Endothelial cell of umbilical vein (primary cell): ENCODE results near the gene SLC8A1. TPM values are rescaled to one million over a fixed set of nuclear protein-coding genes. Genes with fewer than 3 reads are reported as not detected.

ENCODE experiments used
- BruUV-seq: library from RNA; stranded (reverse); fragments of 400-500 nt; replicated peaks from 2 replicates; lab custom pipeline; 2021; lab: Mats Ljungman, UMichigan
- CTCF ChIA-PET: fragments of 300-600, 350-600 bp; sonication (Branson Sonifier 250); formaldehyde crosslinking; loops from one replicate; lab custom pipeline; 2021; ENCODE audit warnings: antibody characterized with exemption, inconsistent platforms; lab: Charles Lee
- POLR2A ChIA-PET: fragments of 300-600, 350-600 bp; sonication (Branson Sonifier 250); formaldehyde crosslinking; loops from one replicate; lab custom pipeline; 2021; ENCODE audit warnings: antibody characterized with exemption, inconsistent platforms; lab: Charles Lee
- DNase-seq: peaks from one replicate; pipeline ENCODE4 v3.0.0-alpha.2; 2011; ENCODE audit warnings: low read depth, low spot score
- FAIRE-seq: peaks from 2 replicates; lab custom pipeline; 2011; peaks lifted over from hg19 to GRCh38; lab: Jason Lieb, UNC
- H2AFZ ChIP-seq: 2 replicates; pipeline ENCODE4 v1.6.0; 2012; ENCODE audit warnings: low read depth, low read length, control low read depth, inconsistent platforms
- H3K27ac ChIP-seq: 2 replicates; pipeline ENCODE4 v1.5.1; 2011; ENCODE audit warnings: low read depth, mild to moderate bottlenecking, control low read depth, low read length, moderate library complexity; ENCODE audit not compliant: insufficient read depth
- H3K27me3 ChIP-seq, 2 experiments: 2 replicates each; pipeline versions ENCODE4 v1.6.0 to v1.6.1; 2011; ENCODE audit warnings: low read length in 2 of 2, mixed read lengths in 1 of 2; ENCODE audit not compliant: control insufficient read depth in 2 of 2, insufficient read depth in 2 of 2
- H3K36me3 ChIP-seq, 2 experiments: 2 replicates in 1 of 2; 3 replicates in 1 of 2; pipeline ENCODE4 v1.5.1; 2011; ENCODE audit warnings: low read length in 2 of 2, mild to moderate bottlenecking in 1 of 2, moderate library complexity in 1 of 2; ENCODE audit not compliant: control insufficient read depth in 2 of 2, insufficient read depth in 2 of 2; ENCODE audit errors: extremely low read depth in 1 of 2
- H3K4me1 ChIP-seq: 3 replicates; pipeline ENCODE4 v1.5.1; 2011; ENCODE audit warnings: mild to moderate bottlenecking, low read length; ENCODE audit not compliant: control insufficient read depth, insufficient read depth; ENCODE audit errors: extremely low read depth
- H3K4me2 ChIP-seq: 2 replicates; pipeline ENCODE4 v1.6.1; 2011; ENCODE audit warnings: low read length, control low read depth, mixed read lengths; ENCODE audit not compliant: insufficient read depth
- H3K4me3 ChIP-seq, 3 experiments: fragments of 200-600 bp in 1 of 3; sonication (generic), shearing (Covaris generic) in 1 of 3; replicated peaks in 1 of 3; 2 replicates each; pipeline ENCODE4 v1.5.1; 2011 to 2016; ENCODE audit warnings: control low read depth in 3 of 3, low read length in 3 of 3, mild to moderate bottlenecking in 2 of 3, inconsistent platforms in 1 of 3, low read depth in 1 of 3, moderate library complexity in 1 of 3; ENCODE audit not compliant: insufficient read depth in 1 of 3
- H3K79me2 ChIP-seq: 2 replicates; pipeline ENCODE4 v1.6.0; 2012; ENCODE audit warnings: low read length, inconsistent platforms; ENCODE audit not compliant: control insufficient read depth, insufficient read depth
- H3K9ac ChIP-seq: replicated peaks from 2 replicates; pipeline ENCODE3; 2011; ENCODE audit warnings: low read length, control low read depth; ENCODE audit not compliant: insufficient read depth; ENCODE audit errors: extremely low read depth
- H3K9me1 ChIP-seq: replicated peaks from 3 replicates; pipeline ENCODE4 v1.6.0; 2011; ENCODE audit warnings: mild to moderate bottlenecking, low read length; ENCODE audit not compliant: control insufficient read depth, insufficient read depth; ENCODE audit errors: extremely low read depth
- H3K9me3 ChIP-seq: replicated peaks from 2 replicates; pipeline ENCODE4 v1.5.1; 2012; ENCODE audit warnings: low read length, inconsistent platforms; ENCODE audit not compliant: control insufficient read depth, insufficient read depth
- H4K20me1 ChIP-seq: replicated peaks from 2 replicates; pipeline ENCODE3; 2011; ENCODE audit warnings: mild to moderate bottlenecking, low read length; ENCODE audit not compliant: control insufficient read depth, insufficient read depth; ENCODE audit errors: extremely low read depth
- EZH2 ChIP-seq: IDR thresholded peaks from 2 replicates; pipeline ENCODE4 v1.6.1; 2012; ENCODE audit warnings: borderline replicate concordance, low read depth, mild to moderate bottlenecking, moderate library complexity, low read length, inconsistent platforms; ENCODE audit not compliant: severe bottlenecking
- FOS ChIP-seq: IDR thresholded peaks from 2 replicates; pipeline ENCODE4 v1.6.1; 2011; ENCODE audit warnings: mild to moderate bottlenecking, low read length, moderate library complexity, borderline replicate concordance; ENCODE audit not compliant: insufficient read depth
- GATA2 ChIP-seq: IDR thresholded peaks from 2 replicates; pipeline ENCODE4 v1.7.0; 2011; ENCODE audit warnings: low read depth, mild to moderate bottlenecking, moderate library complexity, mixed read lengths, low read length; ENCODE audit not compliant: insufficient read length, insufficient read depth
- JUN ChIP-seq: IDR thresholded peaks from 2 replicates; pipeline ENCODE4 v1.6.1; 2011; ENCODE audit warnings: borderline replicate concordance, low read depth; ENCODE audit not compliant: insufficient read length, insufficient read depth
- MYC ChIP-seq: IDR thresholded peaks from one replicate; pipeline ENCODE4 v1.6.1; 2011; ENCODE audit warnings: mild to moderate bottlenecking, low read depth, low read length
- POLR2A ChIP-seq: IDR thresholded peaks from 2 replicates; pipeline ENCODE4 v1.6.1; 2012; ENCODE audit warnings: low read depth, mild to moderate bottlenecking, control low read depth, low read length
- POLR2AphosphoS5 ChIP-seq: IDR thresholded peaks from 2 replicates; pipeline ENCODE4 v1.6.1; 2012; ENCODE audit warnings: low read depth, mild to moderate bottlenecking, control low read depth, low read length, moderate library complexity; ENCODE audit not compliant: insufficient read depth
- dilution Hi-C: fragments of 300-500 bp; cut with MboI; formaldehyde crosslinking; loops from one replicate; pipeline ENCODE4 v1.15.0; 2019; ENCODE audit warnings: low sequenced_read_pairs; ENCODE audit not compliant: extremely low pct_ligation_motif_present
- intact Hi-C: fragments of 100-400 bp; cut with micrococcal nuclease; formaldehyde crosslinking; loops from one replicate; pipeline ENCODE4 v1.10.0; 2022
- polyA plus RNA-seq, 4 experiments: library from polyadenylated mRNA; depleted of rRNA in 3 of 4; stranded (reverse) in 3 of 4; unstranded in 1 of 4; fragments of >200 nt; gene quantifications; 2 replicates each; pipeline versions ENCODE4 v1.2.1 to v1.2.3, GENCODE V29; 2011 to 2012; ENCODE audit warnings: missing spikeins in 1 of 4
- total RNA-seq: library from RNA; stranded (reverse); gene quantifications from 2 replicates; pipeline ENCODE4 v1.2.3, GENCODE V29; 2021
- TF ChIP-seq, protein P1 (sequence below): IDR thresholded peaks from 2 replicates; pipeline ENCODE4 v1.6.1; 2011; ENCODE audit not compliant: insufficient read depth, insufficient read length
- TF ChIP-seq, protein P2 (sequence below), 2 donors: IDR thresholded peaks; 1 replicate in 1 of 2; 2 replicates in 1 of 2; pipeline ENCODE4 v1.5.1; 2011; ENCODE audit warnings: low read length in 2 of 2, mild to moderate bottlenecking in 2 of 2, moderate library complexity in 2 of 2, control low read depth in 1 of 2, inconsistent platforms in 1 of 2, low read depth in 1 of 2; ENCODE audit not compliant: insufficient read depth in 1 of 2; ENCODE audit errors: extremely low read depth in 1 of 2

Gene SLC8A1
- total and polyA plus RNA-seq, 2 donors (not counting 3 experiments of a cell fraction or from before 2014, with no cell fraction given): 0.19 to 1.8 TPM

- Histone ChIP-seq H3K27ac (no peak overlapping the region), H3K4me1 (peaks cover 11% of the 10 kb centered on the region), H3K36me3 (no peaks in the 10 kb centered on the region), H3K9me1 (no peaks in the 10 kb centered on the region), H4K20me1 (no peaks in the 10 kb centered on the region), H3K4me2 (no peak overlapping the region), H3K79me2 (no peaks in the 10 kb centered on the region), H3K9ac (no peak overlapping the region), H3K9me3 (no peaks in the 10 kb centered on the region), H2AFZ (no peak overlapping the region), H3K4me3 (no peak overlapping the region), H3K27me3 (no peaks in the 10 kb centered on the region)
- ChIA-PET CTCF (no interaction called here), POLR2A (no interaction called here)
- intact Hi-C loops: no loop called here
- FAIRE-seq (no peak), DNase-seq (no peak)
- dilution Hi-C loops: no loop called here
- BruUV-seq: no TSS peak
- TF ChIP-seq MYC (no peak), EZH2 (no peak), GATA2 (no peak), JUN (no peak), FOS (no peak), POLR2AphosphoS5 (no peak), POLR2A (no peak)
- TF ChIP-seq, protein P1, sequence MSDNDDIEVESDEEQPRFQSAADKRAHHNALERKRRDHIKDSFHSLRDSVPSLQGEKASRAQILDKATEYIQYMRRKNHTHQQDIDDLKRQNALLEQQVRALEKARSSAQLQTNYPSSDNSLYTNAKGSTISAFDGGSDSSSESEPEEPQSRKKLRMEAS: no peak
- TF ChIP-seq, protein P2, sequence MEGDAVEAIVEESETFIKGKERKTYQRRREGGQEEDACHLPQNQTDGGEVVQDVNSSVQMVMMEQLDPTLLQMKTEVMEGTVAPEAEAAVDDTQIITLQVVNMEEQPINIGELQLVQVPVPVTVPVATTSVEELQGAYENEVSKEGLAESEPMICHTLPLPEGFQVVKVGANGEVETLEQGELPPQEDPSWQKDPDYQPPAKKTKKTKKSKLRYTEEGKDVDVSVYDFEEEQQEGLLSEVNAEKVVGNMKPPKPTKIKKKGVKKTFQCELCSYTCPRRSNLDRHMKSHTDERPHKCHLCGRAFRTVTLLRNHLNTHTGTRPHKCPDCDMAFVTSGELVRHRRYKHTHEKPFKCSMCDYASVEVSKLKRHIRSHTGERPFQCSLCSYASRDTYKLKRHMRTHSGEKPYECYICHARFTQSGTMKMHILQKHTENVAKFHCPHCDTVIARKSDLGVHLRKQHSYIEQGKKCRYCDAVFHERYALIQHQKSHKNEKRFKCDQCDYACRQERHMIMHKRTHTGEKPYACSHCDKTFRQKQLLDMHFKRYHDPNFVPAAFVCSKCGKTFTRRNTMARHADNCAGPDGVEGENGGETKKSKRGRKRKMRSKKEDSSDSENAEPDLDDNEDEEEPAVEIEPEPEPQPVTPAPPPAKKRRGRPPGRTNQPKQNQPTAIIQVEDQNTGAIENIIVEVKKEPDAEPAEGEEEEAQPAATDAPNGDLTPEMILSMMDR (IDR thresholded peaks at IDR 0.05; ENCODE audit: extremely low read depth in 1 of 2, insufficient read depth in 1 of 2, low read depth in 1 of 2, low read length in 2 of 2): no peak
Measured at GRCh38 chr2:40396124-40396523, 55.8 kb downstream of the SLC8A1 start.
